ENCODE data around the gene SBK1.

The SBK1 gene

DNA sequence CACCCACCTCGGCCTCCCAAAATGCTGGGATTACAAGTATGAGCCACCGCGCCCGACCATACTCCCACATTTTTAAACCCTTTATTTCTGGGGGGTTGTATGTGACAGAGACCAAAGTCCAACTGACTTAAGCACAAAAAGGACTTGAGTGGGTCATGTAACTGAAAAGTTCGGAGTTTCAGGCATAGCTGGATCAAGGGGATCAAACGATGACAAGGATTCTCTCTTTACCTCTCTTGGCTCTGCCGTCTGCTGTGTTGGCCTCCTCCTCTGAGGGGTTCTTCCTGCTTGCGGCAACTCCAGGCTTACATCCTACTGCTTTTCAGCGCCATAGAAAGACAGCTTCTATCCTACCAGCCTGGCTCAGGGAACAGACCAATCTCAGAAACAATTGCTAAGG, 9.2 kb upstream of the SBK1 start:
- no peak for DNase-seq

DNA sequence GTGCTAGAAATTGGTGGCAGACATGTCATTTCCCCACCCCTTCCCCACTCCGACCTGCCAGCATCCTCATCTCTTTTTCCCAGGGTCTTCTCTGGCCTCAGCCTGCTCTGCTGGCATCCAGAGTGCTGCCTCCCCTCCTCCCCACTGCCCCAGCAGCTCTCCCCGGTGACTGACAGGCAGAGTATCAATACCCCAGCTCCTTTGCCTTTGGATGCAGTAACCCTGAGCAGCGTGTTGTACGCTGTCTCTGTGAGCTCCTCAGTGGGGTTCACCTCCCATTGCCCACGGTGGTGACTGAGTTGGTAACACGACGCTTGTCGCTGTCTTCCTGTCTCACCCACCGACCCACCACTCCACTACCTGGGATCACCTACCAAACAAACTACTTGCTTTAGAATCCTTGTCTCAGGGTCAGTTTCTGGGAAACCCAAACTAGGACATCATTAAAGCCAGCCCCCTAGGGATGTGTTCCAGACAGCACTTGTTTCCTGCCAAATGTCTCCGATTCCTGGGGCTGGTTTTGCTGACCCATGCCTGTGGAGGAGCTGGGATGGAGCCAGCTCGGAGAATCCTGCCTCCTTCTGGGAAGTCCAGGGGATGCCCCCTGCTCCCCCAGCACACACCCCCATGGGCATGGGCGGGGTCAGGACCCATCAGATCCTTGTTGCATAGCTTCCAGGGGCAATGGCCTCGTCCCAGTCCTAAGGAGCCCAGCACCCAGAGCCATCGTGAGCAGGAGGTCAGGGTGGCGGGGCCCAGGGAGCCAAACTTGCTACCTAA, 8.3 kb upstream of the SBK1 start:
- no peak for DNase-seq

DNA sequence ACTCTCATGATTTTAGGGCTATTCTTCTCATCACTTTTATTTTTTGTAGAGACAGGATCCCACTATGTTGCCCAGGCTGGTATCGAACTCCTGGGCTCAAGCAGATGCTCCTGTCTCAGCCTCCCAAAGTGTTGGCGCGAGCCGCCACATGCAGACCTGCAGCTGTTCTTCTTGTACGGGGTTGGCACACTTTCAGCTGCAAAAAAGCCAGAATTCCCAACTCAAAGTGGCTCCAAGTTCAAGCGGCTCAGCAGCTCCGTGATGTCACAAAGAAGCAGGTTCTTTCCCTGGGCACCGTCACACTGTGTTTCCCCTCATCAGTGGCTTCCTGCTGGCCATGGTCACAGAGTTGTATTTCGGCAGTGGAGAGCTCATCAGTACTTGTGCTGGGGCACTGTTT, 6.7 kb upstream of the SBK1 start:
- DNase-seq, result no peak

DNA sequence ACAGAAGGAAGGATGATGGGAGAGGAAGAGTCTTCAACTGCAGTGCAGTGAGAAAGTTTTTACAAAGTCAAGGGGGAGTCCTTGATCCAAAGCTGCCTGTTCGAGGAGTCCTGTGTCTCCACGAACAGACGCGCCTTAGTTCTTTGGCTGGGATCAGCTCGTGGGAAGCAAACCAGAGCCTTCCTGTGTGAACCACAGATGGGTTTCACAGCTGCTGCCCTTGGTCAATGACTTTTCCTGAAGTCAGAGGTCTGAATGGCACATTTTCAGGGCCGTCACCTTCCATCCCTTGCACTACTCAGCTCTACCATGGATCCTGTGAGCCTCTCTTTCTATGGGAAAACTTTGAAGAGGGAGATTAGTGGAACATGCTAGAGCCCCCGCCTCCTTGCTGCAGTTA, 4.2 kb upstream of the SBK1 start:
- no peak for DNase-seq

DNA sequence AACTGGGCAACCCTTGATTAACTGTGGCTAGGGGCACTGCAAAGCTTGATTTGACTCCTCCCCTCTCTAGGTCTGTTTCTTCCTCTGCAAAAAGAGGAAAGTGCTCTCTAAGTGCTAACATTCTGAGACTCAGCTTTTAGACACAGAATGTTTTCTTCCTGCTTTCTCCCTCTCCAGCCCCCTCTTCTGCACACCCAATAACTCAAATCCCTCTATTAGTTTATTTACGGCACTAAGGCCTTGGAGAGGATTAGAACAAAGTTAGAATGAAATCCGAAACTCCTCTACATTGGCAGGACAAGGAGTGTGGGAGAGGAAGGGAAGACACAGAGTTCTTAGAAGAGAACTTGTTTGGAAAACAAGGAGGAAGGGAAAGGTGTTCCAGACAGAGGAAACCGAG, 3.3 kb upstream of the SBK1 start:
- DNase-seq, result no peak

GRCh38 chr16:28289939-28290858, 2.1 kb upstream of the SBK1 start:
- no peak for DNase-seq

DNA sequence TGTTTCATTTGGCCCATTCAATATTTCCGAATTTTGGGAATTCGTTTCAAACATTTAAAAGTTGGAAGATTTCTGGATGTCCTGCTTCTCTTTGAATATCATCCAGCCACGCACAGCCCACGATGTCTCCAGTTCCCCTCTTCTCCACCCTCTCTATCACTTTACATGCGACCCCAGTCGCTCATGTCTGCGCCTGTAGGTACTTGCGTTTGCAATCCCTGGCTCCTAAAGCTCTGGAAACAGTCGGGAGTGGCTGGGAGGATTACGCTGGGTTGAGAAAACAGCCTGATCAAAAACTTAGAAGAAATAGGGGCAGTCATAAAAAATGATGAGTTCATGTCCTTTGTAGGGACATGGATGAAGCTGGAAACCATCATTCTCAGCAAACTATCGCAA, 1.5 kb upstream of the SBK1 start:
- DNase-seq, result no peak

- DNase-seq, result peak; percentile 43 to 54
These were observed 641 bp downstream of the SBK1 start for GRCh38 chr16:28292731-28293600.

DNA sequence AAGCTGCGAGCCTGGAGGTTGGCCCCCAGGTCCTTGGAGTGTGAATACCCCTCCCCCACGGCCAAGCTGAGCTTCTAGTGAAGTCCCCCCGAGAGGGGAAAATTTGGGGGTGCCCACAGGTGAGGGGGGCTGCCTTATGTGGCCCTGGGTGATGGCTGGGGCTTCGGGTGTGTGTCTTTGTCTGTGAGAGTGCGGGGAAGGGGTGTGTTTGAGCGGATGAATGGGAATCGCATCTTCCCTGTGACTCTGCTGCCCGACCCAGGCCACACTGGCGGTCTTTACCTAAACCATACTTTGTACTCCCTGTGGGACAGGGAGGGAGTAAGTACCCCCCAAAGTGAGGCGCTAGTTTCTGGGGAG, 1.3 kb downstream of the SBK1 start:
- no peak for DNase-seq

- DNase-seq, result no peak
These were observed 1.9 kb downstream of the SBK1 start for GRCh38 chr16:28294201-28294600.

DNA sequence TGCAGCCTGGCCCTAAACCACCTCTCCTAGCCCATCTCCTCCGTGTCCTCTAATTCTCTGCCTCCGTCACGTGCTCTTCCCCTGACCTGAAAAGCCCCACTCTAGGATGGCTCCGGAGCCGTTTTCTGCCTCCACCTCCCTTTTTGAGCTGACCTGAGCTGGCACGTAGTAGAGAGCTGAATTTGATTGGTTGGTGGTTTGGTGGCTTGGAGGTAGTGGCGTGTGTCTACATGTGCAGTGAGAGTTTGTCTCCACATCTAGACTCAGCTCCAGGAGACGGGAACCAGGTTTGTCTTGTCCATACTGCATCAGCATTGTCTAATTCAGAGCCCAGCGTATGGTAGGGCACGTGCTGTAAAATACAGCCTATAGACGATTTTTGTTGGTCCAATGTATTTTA, 3.0 kb downstream of the SBK1 start:
- no peak for DNase-seq

- no peak for DNase-seq
These were observed 5.0 kb downstream of the SBK1 start for GRCh38 chr16:28297308-28297707.

- DNase-seq, result no peak
These were observed 5.6 kb downstream of the SBK1 start for GRCh38 chr16:28297784-28298510.

GRCh38 chr16:28298511-28298878, 6.2 kb downstream of the SBK1 start:
- peak in 1 of 2 experiments; percentile 33 for DNase-seq

DNA sequence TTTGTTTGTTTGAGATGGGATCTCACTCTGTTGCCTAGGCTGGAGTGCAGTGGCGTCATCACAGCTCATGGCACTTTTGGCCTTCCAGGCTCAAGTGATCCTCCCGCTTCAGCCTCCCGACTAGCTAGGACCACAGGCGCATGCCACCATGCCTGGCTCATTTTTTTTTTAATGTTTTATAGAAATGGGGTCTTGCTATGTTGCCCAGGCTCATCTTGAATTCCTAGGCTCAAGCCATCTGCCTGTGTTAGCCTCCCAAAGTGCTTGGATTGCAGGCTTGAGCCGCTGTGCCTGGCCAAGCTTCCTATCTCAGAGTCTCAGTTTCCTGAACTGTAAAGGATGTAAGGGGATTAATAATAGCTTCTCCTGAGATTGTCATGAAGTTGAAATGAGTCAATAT, 8.0 kb downstream of the SBK1 start:
- no peak for DNase-seq

- peak; percentile 27 to 45 for DNase-seq
These were observed 8.8 kb downstream of the SBK1 start for GRCh38 chr16:28301154-28301553.

GRCh38 chr16:28301620-28302019, 9.3 kb downstream of the SBK1 start:
- no peak for DNase-seq

DNA sequence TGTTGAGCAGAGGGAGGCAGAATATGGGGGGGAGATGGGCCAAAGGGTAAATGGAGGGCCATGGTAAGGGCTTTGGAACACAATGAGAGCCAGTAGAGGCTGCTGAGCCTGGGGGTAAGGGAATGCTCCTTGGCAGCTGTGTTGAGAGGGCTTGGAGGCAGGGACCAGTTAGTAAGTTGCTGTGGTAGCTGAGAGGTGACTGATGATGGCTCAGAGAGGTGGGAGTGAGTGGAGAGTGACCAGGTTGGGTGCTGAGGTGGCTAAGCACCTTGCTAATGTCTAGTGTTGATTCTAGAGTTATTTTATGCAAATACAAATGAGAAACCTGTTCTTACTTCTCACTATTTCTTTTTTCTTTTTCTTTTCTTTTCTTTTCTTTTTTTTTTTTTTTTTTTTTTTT, 10.8 kb downstream of the SBK1 start:
- no peak for DNase-seq

GRCh38 chr16:28304214-28304613, 11.9 kb downstream of the SBK1 start:
- no peak for DNase-seq

- no peak for DNase-seq
These were observed 15.6 kb downstream of the SBK1 start for GRCh38 chr16:28307936-28308335.

DNA sequence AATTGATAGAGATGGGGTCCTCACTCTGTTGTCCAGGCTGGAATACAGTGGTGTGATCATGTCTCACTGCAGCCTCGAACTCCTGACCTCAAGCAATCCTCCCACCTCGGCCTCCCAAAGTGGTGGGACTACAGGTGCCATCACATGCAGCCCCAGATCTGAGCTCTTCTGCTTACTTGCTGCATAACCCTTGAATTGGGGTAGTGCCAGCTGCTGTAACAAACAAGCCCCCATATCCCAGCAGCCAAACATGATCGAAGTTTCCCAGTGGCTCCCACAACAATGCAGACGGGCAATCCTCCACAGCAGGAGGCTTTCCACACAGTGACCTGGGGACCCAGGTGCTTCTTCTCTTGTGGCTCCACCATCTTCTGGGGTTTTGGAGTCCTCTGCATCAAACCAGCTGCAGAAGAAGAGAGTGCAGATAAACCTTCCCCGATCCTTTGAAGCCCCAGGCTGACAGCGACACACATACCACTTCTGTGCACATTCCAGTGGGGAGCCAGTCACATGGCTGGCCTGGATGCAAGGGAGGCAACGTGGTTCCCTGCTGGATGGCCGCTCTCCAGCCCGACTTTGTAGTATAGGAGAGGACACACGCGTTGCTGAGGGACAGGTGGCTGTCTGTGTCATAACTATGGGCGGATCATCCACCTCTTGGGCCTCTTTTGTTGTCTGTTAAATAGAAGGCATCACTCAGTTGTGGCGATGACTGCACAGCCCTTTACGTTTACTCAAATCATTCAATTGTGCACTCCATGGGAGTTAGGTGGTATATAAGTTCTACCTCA, 16.7 kb downstream of the SBK1 start:
- DNase-seq, result no peak

DNA sequence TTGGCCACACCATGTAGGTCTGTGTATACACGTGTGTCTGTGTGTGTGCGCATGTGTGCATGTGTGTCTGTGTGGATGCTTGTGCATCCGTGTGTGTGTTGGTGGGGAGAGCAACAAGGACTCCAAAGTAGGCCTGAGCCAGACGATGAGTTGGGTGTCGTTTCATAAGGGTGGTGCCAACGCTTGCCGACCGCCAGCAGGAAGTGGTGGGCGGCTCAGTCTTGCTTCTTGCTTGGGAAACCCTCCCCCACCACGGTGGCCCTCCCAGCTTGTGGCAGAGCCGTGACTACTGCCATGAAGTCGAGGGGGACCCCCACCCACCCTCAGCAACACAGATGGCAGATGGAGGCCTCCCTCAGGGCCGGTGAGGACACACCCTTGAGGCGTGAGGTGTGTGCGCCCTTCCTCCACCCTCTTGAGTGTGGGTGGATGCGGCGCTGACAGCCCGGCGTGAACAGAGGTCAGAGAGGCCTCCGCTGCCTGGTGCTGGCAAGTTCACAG, 17.5 kb downstream of the SBK1 start:
- no peak for DNase-seq

Measured in SHP77 (cell line).